Measurements from ENCODE around the gene TBX5. TPM values are rescaled to one million over a fixed set of nuclear protein-coding genes. Genes with fewer than 3 reads are reported as not detected.

Gene TBX5
- total and polyA plus RNA-seq, 9 of the 15 experiments (the other 6 are each of a cell fraction or from before 2014, with no cell fraction given) = not detected

GRCh38 chr12:114450019-114450418 lies 44.1 kb upstream of the TBX5 start (continued):
- TF ChIP-seq GTF3C2 (IDR thresholded peaks at IDR 0.05; ENCODE audit: borderline replicate concordance, extremely low read depth, insufficient read length) = no peak

DNA sequence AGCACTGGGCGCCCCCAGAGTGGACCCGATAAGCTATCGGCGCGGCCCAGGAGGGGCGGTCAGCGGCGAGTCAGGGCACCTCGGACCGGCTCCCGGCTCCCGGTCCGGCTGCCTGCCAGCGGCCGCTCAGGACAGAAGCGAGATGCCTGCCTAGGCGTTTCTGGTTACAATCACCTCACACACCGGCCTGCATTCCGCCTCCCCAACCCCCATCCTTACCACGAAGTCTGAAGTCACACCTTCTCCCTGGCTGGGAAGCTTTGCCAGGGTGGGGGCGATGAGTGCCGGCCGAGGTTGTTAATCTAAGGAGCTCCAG lies 42.6 kb upstream of the TBX5 start:
- Histone ChIP-seq H3K36me3 (ENCODE audit: control insufficient read depth, insufficient read depth, low read length) (no peaks in the 10 kb centered on the region), H2AFZ (ENCODE audit: low read depth, low read length) (no peak overlapping the region), H4K20me1 (replicated peaks; ENCODE audit: control insufficient read depth, insufficient read depth, low read length) (no peaks in the 10 kb centered on the region; the same call in 1 of the 2 replicates), H3K4me2 (ENCODE audit: insufficient read depth, low read length) (no peak overlapping the region), H3K27ac (ENCODE audit: extremely low read depth, low read depth, low read length) (no peak overlapping the region), H3K9me3 (replicated peaks; ENCODE audit: control insufficient read depth, insufficient read depth, low read depth, low read length) (no peaks in the 10 kb centered on the region), H3K9ac (ENCODE audit: insufficient read depth in 1 of 2, low read depth in 2 of 2, low read length in 2 of 2) (no peak overlapping the region), H3K79me2 (ENCODE audit: control insufficient read depth, insufficient read depth, low read length) (no peaks in the 10 kb centered on the region), H3K9me1 (ENCODE audit: control insufficient read depth, insufficient read depth, low read length) (peaks cover 3% of the 10 kb centered on the region), H3K27me3 (ENCODE audit: control insufficient read depth in 2 of 2, insufficient read depth in 2 of 2, low read length in 2 of 2) (peaks cover 22 to 54% of the 10 kb centered on the region in 2 experiments; a peak in 4 of 5 replicates), H3K4me3 (no peak overlapping the region), H3K4me1 (replicated peaks in 1 of 2; ENCODE audit: control insufficient read depth in 2 of 2, insufficient read depth in 2 of 2, low read length in 2 of 2) (peaks cover 0 to 16% of the 10 kb centered on the region in 2 experiments; a peak in 2 of 5 replicates)
- BruUV-seq (replicated peaks) = no TSS peak
- peak; percentile 34; the same call in 1 of the 2 replicates for TF ChIP-seq CBFA2T3 (IDR thresholded peaks at IDR 0.05)
- TF ChIP-seq PHB2 (IDR thresholded peaks at IDR 0.05; ENCODE audit: low read depth) = no peak
- CTCF ChIA-PET (ENCODE audit: low intra/inter-chr PET ratio) = no interaction called here
- WGBS (ENCODE audit: insufficient coverage, low coverage, missing lambda C conversion rate) = 1% methylated on average over 14 of the region's 23 CpGs
- FAIRE-seq = no peak
- peak in 2 of 4 experiments; percentile 19 to 30 for DNase-seq (ENCODE audit: extremely low read depth in 1 of 4, low spot score in 3 of 4)
- ATAC-seq = no peak; the same call in 2 of the 3 replicates
- in situ Hi-C loops (cut with MboI) (no loop called here), intact Hi-C loops (cut with micrococcal nuclease) (no loop called here)
- POLR2A ChIA-PET = no interaction called here
